NCI-H460 (cell line): ENCODE results near the gene WNT3A. TPM values are rescaled to one million over a fixed set of nuclear protein-coding genes. Genes with fewer than 3 reads are reported as not detected.
A peak's percentile ranks its signal among the peaks of the same experiment; 100 is the strongest.

ENCODE experiments used
- DNase-seq: peaks from one replicate; pipeline ENCODE4 v3.0.0-alpha.2; 2016; ENCODE audit warnings: low read depth; ENCODE audit errors: extremely low read depth
- small RNA-seq, 2 experiments: library from RNA; depleted of rRNA; stranded (forward); fragments of <200 nt; gene quantifications; one replicate each; pipeline ENCODE3, GENCODE V24; 2014
- total RNA-seq: library from RNA; depleted of rRNA; stranded (reverse); fragments of >200 nt; shearing (Covaris generic); gene quantifications from 2 replicates; pipeline ENCODE4 v1.2.3, GENCODE V29; 2014; rRNA removed

The WNT3A gene
- total RNA-seq, 1 experiment from 2014 or later: not detected

DNA sequence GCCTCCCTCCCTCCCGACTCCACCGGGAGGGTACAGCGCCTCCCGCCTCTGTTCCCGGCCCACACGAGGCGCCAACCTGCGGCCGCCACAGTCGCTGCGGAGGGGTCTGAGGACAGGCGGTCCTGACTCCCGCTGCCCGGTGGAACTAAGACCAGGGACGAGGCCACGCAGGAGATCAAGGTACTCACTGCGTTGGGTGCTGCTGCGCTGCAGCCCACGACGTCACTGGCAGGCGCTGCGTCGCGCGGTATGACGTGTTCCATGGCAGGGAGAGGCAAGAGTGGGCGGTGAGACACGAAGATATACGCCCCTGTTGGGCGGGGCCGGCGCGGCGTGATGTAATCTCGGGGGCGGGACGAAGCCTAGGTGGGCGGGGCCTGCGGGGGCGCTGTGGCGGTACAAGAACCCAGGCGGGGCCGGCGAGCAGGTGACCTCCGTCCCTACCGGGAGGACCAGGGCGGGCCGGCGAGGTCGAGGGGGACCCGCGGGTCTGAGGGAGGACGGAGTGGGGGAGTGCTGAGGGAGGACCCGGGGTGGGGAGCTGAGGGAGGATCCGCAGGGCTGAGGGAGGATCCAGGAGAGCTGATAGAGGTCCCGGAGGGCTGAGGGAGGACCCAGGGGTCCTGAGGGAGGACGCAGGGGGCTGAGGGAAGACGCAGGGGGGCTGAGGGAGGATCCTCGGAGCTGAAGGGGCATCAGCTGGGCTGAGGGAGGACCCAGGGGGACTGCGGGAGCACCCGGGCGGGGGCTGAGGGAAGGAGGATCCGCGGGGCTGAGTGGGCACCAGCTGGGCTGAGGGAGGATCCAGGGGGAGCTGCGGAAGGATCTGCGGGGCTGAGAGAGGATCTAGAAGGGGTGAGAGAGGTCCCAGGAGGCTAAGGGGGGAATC is 102.5 kb downstream of the WNT3A start, which contains the start of gene MRPL55:
Gene MRPL55 (minus strand): TSS at position 227 of the 889 bp plus-strand sequence. CDS start 1,039 bp downstream, outside the sequence.
- peak; percentile 98 for DNase-seq

DNA sequence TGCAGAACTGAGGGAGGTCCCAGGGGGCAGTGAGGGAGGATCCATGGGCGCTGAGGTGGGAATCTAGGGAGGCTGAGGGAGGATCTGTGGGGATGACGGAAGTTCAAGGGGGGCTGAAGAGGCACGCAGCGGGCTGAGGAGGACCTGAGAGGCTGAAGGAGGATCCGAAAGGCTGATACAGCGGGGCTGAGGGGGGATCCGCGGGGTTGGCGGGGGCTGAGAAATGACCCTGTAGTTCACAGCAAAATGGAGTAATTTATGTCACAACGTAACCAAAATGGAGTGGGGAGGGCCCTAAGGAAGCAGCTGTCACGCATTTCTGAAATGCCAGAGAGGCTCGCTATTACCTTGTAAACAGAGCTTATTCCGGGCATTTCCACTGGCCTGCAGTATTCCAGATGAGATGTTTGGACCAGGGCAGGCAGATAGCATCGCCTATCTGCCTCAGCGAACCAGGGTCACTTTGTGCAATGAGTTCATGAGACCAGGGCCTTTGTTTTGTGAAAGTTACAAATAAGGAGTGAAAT is 103.2 kb downstream of the WNT3A start:
- DNase-seq: no peak

DNA sequence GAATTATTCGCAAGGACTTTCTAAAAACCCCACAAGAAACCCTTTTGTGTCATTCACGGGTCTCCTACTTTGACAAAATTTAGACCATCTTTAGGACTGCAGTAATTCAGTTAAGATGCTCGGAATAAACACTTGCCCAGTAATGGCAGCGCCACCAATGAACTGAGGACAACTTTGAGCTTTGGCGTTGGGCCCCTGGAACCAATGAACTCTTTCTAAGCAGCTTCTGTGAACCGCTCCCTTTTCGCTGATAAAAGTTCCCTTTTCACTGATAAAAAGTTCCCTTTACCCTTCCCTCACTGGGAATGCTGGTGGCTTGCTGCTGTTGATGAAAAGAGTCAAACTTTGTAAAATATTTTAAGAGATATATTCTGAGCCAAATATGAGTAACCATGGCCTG is 103.8 kb downstream of the WNT3A start:
- DNase-seq: no peak

Small RNAs within 50 kb of the gene (small RNA-seq; reads per million reads assigned to genes)
- 0 reads per million in 2 experiments for gene SEPT14P17

Other genes starting within 250 kb of the WNT3A start
- not detected in 2 replicates for gene PRSS38, start 191.3 kb upstream of the WNT3A start, total RNA-seq
- gene WNT9A, start 59.1 kb upstream of the WNT3A start, total RNA-seq: 0.06 and 0.10 TPM in 2 replicates
- gene ARF1, start 75.7 kb downstream of the WNT3A start, total RNA-seq: 318 and 373 TPM in 2 replicates
- gene C1orf35, start 96.3 kb downstream of the WNT3A start, total RNA-seq: 22.1 and 23.8 TPM in 2 replicates
- 71.2 and 91.6 TPM in 2 replicates for gene MRPL55, start 102.3 kb downstream of the WNT3A start, total RNA-seq
- 169 and 195 TPM in 2 replicates for gene GUK1, start 133.3 kb downstream of the WNT3A start, total RNA-seq
- 0.52 and 0.72 TPM in 2 replicates for gene GJC2, start 142.9 kb downstream of the WNT3A start, total RNA-seq
- 3.7 and 5.0 TPM in 2 replicates for gene IBA57, start 158.8 kb downstream of the WNT3A start, total RNA-seq
- 14.3 and 19.0 TPM in 2 replicates for gene OBSCN, start 201.0 kb downstream of the WNT3A start, total RNA-seq